ENCODE results near the gene ZFYVE21.

Gene ZFYVE21

DNA sequence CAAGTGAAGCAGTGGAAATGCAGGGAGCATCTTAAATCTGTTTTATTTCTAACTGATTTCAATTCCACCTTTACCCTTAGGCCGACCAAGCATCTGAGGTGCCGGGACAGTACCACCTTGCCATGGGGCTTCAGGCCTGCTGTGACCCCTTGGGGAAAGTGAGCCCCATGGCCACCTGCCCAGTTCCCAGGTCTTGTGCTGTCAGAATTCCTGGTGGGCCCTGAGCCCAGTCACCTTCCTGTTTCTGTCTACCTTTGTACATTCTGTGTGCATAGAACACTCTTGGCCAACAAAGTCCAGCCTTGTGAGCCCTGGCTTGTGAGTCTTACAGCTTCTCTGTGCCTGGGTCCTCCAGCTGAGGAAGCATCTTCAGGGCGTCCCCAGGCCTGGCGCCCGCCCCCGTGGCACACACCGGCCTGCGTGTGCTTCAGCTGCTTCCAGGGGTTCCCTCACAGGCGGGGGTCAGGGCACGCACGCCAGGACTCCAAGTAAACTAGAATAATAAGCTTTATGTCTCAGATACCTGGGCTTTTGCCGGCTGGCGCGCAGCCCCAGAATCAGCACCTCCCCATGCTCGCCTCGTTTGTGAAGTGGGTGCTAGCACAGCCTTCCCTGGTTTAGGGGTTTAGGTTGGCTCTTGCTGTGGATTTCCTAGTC is 10.3 kb downstream of the ZFYVE21 start:
- H3K4me3 ChIP-seq (ENCODE audit: low read depth, low read length), result no peak overlapping the region
- DNase-seq (ENCODE audit: low read depth), result no peak
- TF ChIP-seq, protein P1, sequence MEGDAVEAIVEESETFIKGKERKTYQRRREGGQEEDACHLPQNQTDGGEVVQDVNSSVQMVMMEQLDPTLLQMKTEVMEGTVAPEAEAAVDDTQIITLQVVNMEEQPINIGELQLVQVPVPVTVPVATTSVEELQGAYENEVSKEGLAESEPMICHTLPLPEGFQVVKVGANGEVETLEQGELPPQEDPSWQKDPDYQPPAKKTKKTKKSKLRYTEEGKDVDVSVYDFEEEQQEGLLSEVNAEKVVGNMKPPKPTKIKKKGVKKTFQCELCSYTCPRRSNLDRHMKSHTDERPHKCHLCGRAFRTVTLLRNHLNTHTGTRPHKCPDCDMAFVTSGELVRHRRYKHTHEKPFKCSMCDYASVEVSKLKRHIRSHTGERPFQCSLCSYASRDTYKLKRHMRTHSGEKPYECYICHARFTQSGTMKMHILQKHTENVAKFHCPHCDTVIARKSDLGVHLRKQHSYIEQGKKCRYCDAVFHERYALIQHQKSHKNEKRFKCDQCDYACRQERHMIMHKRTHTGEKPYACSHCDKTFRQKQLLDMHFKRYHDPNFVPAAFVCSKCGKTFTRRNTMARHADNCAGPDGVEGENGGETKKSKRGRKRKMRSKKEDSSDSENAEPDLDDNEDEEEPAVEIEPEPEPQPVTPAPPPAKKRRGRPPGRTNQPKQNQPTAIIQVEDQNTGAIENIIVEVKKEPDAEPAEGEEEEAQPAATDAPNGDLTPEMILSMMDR (IDR thresholded peaks at IDR 0.05; ENCODE audit: control insufficient read depth, extremely low read depth, insufficient read depth), result no peak

DNA sequence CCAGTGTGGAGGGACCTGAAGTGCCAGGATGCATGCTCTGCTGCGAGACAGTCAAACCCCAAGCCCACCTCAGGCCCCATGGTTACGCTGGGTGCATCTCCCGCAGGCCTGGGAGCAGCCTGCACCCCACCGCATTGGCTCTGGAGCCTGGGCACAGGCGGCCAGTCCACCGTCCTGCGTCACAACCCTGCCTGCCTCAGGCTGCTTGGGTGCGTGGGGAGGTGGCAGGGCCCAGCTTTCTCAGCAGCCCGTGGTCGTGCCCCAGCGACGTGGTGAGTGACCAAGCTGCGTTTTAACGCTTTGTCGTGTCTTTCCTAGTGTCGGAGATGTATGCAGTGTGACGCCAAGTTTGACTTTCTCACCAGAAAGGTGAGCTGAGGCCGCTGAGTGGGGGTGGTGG is 10.9 kb downstream of the ZFYVE21 start:
- TF ChIP-seq, protein P1 (IDR thresholded peaks at IDR 0.05; ENCODE audit: control insufficient read depth, extremely low read depth, insufficient read depth), result no peak
- no peak overlapping the region for H3K4me3 ChIP-seq (ENCODE audit: low read depth, low read length)
- no peak for DNase-seq (ENCODE audit: low read depth)

DNA sequence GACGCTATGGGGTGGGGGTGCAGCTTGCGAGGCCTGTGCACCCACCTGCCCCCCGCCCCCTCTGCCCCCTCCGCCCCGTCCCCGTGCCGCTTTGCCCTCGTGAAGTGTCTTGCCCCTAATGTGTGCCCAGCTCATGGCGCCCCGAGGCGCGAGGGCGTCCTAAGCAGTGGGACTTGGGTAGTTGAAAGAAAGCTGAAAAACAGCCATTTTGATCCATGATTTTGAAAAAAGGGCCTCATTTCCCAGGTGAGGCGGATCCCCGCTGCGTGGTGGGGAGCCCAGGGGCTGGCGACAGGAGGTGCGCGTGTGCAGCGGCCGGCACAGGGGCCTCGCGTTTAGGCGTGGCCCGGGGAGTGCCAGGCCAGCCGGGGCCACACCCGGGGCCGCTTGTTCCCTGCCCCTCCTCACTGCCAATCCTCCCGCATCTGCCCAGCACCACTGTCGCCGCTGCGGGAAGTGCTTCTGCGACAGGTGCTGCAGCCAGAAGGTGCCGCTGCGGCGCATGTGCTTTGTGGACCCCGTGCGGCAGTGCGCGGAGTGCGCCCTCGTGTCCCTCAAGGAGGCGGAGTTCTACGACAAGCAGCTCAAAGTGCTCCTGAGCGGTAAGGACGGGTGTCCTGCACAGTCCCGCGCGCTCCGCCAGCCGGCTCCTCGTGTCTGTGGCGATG is 11.8 kb downstream of the ZFYVE21 start:
- peak overlapping the region; percentile 55 for H3K4me3 ChIP-seq (ENCODE audit: low read depth, low read length)
- TF ChIP-seq, protein P1 (IDR thresholded peaks at IDR 0.05; ENCODE audit: control insufficient read depth, extremely low read depth, insufficient read depth), result peak; percentile 78
- peak; percentile 75 for DNase-seq (ENCODE audit: low read depth)

DNA sequence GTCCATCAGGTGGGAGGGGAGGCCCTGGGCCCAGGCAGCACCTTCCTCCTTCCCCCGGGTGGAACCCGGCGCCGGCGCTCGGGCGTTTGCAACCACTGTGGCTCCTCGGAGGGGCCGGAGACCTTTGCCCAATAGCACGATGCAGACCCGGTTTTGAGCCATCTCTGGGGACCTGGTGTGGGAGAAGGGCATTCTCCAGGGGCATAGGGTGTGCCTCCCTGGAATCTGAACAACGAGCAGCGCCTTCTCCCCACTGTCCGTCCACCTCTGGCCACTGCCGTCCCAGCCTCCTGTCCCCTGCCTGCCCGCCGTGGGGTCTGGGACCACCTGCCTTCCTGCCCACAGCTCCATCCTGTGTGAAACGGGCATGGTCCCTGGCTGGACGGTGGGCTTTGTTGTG is 12.5 kb downstream of the ZFYVE21 start:
- TF ChIP-seq, protein P1 (IDR thresholded peaks at IDR 0.05; ENCODE audit: control insufficient read depth, extremely low read depth, insufficient read depth), result no peak
- no peak for DNase-seq (ENCODE audit: low read depth)
- peak overlapping the region; percentile 55 for H3K4me3 ChIP-seq (ENCODE audit: low read depth, low read length)

- DNase-seq (ENCODE audit: low read depth), result peak; percentile 99
- peak overlapping the region; percentile 55 for H3K4me3 ChIP-seq (ENCODE audit: low read depth, low read length)
- TF ChIP-seq, protein P1 (IDR thresholded peaks at IDR 0.05; ENCODE audit: control insufficient read depth, extremely low read depth, insufficient read depth), result peak; percentile 46
These were observed 13.1 kb downstream of the ZFYVE21 start for GRCh38 chr14:103728721-103729120.

DNA sequence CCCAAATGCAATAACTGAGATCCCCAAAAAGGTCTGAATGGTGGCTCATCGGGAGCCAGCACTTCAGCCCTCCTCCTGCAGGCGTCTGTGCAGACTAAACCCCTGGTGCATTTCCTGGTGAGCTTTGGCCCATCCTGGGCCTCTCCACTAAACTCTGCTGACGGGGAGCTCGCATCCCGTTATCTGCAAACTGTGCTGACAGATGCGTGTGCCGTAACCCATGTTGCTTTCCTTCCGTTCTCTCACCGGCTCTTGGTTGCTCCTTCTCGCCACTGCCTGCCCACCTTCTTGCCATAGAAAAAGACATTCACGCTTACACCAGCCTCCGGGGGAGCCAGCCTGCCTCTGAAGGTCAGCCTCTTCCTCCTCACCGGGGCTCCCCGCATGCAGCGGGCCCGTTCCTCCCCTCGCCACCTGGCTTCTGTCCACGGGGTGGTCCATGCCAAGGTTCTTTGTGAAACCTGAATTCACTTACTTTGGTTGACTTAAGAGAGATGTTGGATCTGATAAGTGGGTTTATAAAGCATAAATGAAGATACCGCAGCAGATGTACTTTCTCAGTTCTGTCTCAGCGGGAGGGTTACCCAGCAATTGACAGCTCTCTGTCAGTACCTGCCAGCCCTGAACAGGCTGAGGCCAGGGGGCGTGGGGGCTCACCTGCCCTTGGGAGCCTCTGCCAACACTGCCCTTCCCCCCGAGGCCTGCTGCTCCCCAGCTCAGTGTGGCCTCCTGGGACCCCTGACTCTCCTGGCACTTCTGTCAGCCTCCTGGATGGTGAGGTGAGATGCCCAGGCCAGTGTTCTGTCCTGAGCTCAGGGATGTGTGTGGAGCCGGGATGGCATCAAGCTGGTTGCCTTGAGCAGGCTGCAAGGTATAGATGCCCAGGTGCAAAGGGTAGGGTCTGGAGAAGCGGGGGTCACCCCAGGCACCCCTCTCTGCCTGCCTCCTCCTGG is 14.2 kb downstream of the ZFYVE21 start:
- TF ChIP-seq, protein P1 (IDR thresholded peaks at IDR 0.05; ENCODE audit: control insufficient read depth, extremely low read depth, insufficient read depth), result no peak
- no peak for DNase-seq (ENCODE audit: low read depth)
- H3K4me3 ChIP-seq (ENCODE audit: low read depth, low read length), result peak overlapping the region; percentile 55
